ACC112 (cell line): ENCODE results near the gene FIBCD1.

ENCODE experiments used
- H2AFZ ChIP-seq: fragments of 200-600 bp; sonication (generic); one replicate; pipeline ENCODE4 v1.6.0; 2017; ENCODE audit warnings: antibody characterized with exemption, low read length; ENCODE audit not compliant: unreplicated experiment
- H3K27ac ChIP-seq: fragments of 200-600 bp; sonication (generic); 2 replicates; pipeline ENCODE4 v1.5.1; 2014; ENCODE audit warnings: low read depth, mild to moderate bottlenecking, antibody characterized with exemption, low read length, moderate library complexity
- H3K27me3 ChIP-seq: fragments of 200-600 bp; sonication (generic); 2 replicates; pipeline ENCODE4 v1.6.1; 2014; ENCODE audit warnings: mild to moderate bottlenecking, antibody characterized with exemption, low read length, moderate library complexity, mixed read lengths; ENCODE audit not compliant: insufficient read depth
- H3K36me3 ChIP-seq: fragments of 200-600 bp; sonication (generic); 2 replicates; pipeline ENCODE4 v1.6.1; 2016; ENCODE audit warnings: mild to moderate bottlenecking, antibody characterized with exemption, low read length, moderate library complexity, mixed read lengths; ENCODE audit not compliant: insufficient read depth
- H3K4me1 ChIP-seq: fragments of 200-600 bp; sonication (generic); one replicate; pipeline ENCODE4 v1.6.1; 2016; ENCODE audit warnings: low read length, mixed read lengths; ENCODE audit not compliant: insufficient read depth, unreplicated experiment, control insufficient read depth
- H3K4me3 ChIP-seq: fragments of 200-600 bp; sonication (generic); 2 replicates; pipeline ENCODE4 v1.5.1; 2014; ENCODE audit warnings: mild to moderate bottlenecking, low read depth, low read length
- H3K79me2 ChIP-seq: fragments of 200-600 bp; sonication (generic); one replicate; pipeline ENCODE4 v1.6.0; 2016; ENCODE audit warnings: low read length; ENCODE audit not compliant: control insufficient read depth, unreplicated experiment, insufficient read depth

FIBCD1 gene

DNA sequence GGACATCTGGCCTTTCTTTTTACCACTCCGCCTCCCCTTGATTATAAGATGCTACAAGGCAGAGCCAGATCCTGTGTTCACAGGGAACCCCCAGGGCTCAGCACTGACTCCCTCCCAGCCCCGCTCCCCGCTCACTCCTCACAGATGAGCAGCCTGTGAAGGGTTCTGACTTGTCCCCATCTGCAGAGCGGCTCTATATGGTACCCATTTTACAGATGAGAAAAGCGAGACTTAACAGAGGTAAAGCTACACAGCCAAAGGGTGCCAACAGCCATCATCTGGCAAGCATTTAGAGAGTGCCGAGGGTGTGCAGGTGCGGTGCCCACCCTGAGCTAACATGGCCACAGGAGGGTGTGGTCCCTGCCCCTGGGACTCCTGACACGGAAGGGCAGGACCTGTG, 18.8 kb downstream of the FIBCD1 start:
- H3K4me3 ChIP-seq: no peak overlapping the region
- H2AFZ ChIP-seq: no peak overlapping the region
- H3K79me2 ChIP-seq: no peaks in the 10 kb centered on the region
- H3K27ac ChIP-seq: no peak overlapping the region
- 0 out of 2 replicates have a peak, but pooled peaks cover 9% of the 10 kb centered on the region for H3K27me3 ChIP-seq
- H3K4me1 ChIP-seq: no peaks in the 10 kb centered on the region
- H3K36me3 ChIP-seq: no peaks in the 10 kb centered on the region

DNA sequence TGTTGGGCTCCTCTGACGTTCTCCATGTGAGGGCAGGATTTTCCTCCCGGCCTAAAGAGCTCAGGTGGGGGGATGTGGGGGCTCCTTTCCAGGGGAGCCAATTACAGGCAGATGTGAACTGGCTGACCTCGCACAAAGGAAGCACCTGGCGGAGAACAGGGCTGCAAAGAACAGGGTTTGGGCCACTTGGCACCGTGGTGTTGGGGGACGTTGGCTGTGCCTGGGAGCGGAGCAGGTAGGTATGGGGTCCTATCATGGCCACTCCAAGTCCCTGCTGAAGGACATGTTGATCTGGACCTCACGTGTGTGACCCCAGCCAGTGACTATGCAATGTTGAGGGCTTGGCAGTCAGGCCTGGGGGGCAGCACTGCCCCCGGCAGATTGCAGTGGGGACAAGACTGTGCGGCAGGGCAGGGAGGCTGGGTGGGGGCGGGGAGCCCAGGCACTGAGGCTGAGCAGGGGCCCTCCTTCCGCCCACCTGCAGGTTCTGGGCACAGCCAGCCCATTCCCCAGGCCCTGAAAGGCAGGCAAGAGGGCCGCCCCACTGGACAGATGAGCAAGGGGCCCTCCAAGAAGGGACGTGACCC, 19.4 kb downstream of the FIBCD1 start:
- Histone ChIP-seq H3K4me1 (no peaks in the 10 kb centered on the region), H3K36me3 (no peaks in the 10 kb centered on the region), H3K27me3 (0 out of 2 replicates have a peak, but pooled peaks cover 9% of the 10 kb centered on the region), H3K79me2 (no peaks in the 10 kb centered on the region), H2AFZ (no peak overlapping the region), H3K27ac (no peak overlapping the region), H3K4me3 (no peak overlapping the region)

DNA sequence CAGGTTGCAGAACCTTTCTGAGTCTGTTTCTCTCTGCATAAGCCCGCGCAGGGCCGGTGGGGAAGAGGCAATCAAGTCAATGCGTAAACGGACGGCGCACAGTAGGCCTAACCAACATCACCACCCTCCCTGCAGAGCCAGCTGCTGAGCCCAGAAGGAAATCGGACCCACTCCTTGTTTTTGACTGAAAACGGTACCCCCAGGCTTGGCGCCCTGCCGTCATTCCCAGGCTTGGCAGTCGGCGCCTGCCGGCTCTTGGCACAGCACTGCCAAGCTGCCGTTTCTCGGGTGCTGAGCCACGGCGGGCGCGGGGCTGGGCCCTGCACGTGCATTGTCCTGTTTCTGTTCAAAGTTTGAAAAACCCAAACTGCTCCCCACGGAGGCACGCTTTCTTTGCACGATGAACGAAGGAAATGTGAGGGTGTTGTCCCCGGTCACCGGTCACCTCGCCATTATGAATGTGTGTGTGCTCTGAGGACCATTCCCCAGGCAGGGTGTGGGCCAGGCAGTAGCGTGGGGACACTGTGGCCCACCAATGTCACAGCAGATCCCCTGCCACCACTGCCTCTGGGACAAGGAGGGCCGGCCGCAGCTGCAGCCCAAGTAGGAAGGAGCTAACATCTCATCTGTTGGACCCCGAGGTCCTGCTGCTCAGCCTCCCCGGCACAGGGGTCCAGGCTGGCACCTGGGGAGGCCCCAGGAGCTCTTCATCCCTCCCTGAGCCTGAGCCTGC, 20.1 kb downstream of the FIBCD1 start:
- no peaks in the 10 kb centered on the region for H3K4me1 ChIP-seq
- no peaks in the 10 kb centered on the region for H3K36me3 ChIP-seq
- H3K4me3 ChIP-seq: no peak overlapping the region
- no peaks in the 10 kb centered on the region for H3K79me2 ChIP-seq
- H2AFZ ChIP-seq: no peak overlapping the region
- H3K27me3 ChIP-seq: 0 out of 2 replicates have a peak, but pooled peaks cover 9% of the 10 kb centered on the region
- H3K27ac ChIP-seq: no peak overlapping the region

DNA sequence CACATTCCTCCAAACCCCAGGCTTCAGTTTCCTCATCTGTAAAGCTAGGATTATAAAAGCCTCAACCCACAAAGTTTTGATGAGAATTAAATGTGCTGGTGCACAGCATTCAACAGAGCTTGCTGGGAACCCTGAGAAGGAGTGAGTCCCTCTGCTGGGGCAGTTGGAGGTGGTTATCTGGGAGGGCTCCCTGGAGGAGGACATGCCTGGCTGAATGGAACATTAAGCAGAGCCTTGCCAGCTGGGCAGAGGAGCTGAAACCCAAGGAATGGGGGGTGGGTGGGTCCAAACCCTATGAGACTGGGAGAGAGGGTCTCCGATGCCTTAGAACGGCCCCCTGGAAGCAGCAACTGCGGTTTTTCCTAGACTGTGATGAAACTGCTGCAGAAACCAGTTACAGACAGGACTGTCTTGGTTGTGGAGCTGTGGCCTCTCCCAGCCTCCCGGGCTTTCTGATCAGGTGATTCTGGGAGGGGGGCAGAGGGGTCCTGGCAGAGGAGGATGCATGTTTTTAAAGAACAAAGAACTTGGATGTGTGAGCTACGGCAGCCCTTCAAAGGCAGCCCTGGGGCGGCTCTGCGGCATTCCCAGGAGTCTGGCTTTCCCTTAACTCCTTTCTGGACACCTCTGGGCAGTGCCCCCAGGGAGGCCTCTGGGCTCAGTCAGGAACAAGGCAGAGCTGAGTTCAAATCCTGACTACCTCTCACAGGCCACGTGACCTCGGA, 20.8 kb downstream of the FIBCD1 start:
- H3K27ac ChIP-seq: no peak overlapping the region
- H2AFZ ChIP-seq: no peak overlapping the region
- H3K79me2 ChIP-seq: no peaks in the 10 kb centered on the region
- 0 out of 2 replicates have a peak, but pooled peaks cover 9% of the 10 kb centered on the region for H3K27me3 ChIP-seq
- H3K4me1 ChIP-seq: no peaks in the 10 kb centered on the region
- no peaks in the 10 kb centered on the region for H3K36me3 ChIP-seq
- no peak overlapping the region for H3K4me3 ChIP-seq

DNA sequence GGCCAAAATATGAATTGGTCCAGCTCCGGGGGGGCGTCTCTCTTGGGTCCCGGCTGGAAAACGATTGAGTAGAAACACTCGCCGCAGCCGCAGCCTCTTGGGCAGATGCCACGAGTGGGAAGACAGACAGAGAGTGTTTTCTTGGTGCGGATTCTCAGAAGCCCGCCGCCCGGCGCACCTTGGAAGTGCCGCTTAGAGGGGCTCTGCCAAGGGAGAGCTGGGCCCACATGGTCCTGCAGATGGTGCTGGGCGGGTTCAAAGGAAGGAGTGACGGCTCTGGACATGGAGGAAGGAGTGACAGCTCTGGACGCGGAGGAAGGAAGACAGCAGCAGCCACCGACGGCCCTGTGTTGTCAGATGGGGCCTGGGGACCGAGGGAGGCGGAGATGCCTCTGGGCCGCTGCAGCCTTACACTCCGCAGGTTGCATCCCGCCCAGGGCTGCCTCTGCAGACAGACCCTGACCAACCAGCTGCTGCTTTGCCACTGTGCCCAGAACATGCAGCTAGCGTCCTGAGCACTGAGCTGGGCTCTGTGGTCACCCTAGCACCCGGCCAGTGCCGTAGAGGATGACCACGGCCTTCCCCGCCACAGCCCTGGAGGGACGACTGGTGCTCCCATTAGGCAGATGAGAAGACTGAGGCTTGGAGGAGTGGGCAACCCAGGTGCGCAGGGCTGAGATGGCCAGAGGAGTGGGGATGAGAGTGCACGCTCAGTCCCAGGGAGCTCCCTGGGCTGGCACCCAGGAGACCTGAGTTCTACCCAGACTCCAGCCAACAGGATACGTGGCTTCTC, 21.7 kb downstream of the FIBCD1 start:
- peaks cover 6% of the 10 kb centered on the region for H3K4me1 ChIP-seq
- no peaks in the 10 kb centered on the region for H3K36me3 ChIP-seq
- 0 out of 2 replicates have a peak, but pooled peaks cover 5% of the 10 kb centered on the region for H3K27me3 ChIP-seq
- H2AFZ ChIP-seq: no peak overlapping the region
- no peaks in the 10 kb centered on the region for H3K79me2 ChIP-seq
- no peak overlapping the region for H3K27ac ChIP-seq
- H3K4me3 ChIP-seq: no peak overlapping the region

DNA sequence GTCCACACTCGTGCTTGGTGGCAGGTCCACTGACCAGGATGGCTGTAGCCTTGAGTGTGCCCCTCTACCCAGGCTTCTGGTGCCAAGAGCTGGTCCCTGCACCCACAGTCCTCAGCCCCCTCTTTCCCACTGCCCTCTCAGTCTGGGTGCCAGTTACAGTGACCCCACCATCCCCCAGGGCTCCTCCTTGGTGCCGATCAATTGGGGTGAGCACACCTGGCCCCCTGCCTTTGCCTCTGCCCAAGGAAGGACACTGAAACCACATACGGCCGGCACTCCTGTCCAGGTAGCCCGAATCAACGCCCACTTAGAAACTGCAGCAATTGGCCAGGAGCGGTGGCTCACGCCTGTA, 24.0 kb downstream of the FIBCD1 start:
- H3K79me2 ChIP-seq: no peaks in the 10 kb centered on the region
- no peak overlapping the region for H3K27ac ChIP-seq
- H3K4me3 ChIP-seq: no peak overlapping the region
- peaks cover 6% of the 10 kb centered on the region for H3K4me1 ChIP-seq
- no peak overlapping the region for H2AFZ ChIP-seq
- no peaks in the 10 kb centered on the region for H3K36me3 ChIP-seq
- 0 out of 2 replicates have a peak, but pooled peaks cover 5% of the 10 kb centered on the region for H3K27me3 ChIP-seq

DNA sequence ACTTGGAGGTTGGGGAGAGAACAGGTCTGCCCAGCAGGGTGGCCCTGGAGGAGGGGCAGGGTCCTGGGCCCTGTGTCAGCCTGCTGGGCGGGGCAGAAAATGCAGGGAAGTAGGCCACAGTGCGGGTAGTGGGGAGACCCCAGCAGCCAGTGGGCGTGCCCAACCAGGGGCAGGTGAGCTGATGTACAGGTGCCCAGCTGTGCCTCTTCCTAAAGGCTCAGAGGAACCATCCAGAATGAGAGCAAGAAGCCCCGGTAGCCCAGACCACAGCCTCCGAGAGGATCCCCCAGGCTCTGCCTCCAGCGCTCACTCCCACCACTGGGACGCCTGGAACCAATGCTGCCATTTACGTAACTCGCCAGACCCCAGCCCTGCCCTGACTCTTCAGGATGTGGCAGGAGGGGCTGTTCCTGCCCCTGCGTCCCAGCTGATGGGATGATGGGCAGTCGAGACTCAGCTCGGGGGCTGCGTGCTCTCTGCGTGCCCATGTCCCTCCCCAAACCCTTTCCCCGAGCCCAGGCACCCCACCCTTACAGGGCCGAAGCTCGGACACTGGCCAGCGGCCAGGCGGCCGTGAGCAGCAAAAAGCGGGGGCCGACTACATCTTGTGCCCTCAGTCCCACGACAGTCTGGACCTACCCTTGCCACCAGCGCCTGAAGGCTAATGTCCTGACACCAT, 24.5 kb downstream of the FIBCD1 start:
- Histone ChIP-seq H3K36me3 (no peaks in the 10 kb centered on the region), H3K27ac (no peak overlapping the region), H3K79me2 (no peaks in the 10 kb centered on the region), H2AFZ (no peak overlapping the region), H3K4me3 (no peak overlapping the region), H3K27me3 (0 out of 2 replicates have a peak, but pooled peaks cover 5% of the 10 kb centered on the region), H3K4me1 (peaks cover 6% of the 10 kb centered on the region)

DNA sequence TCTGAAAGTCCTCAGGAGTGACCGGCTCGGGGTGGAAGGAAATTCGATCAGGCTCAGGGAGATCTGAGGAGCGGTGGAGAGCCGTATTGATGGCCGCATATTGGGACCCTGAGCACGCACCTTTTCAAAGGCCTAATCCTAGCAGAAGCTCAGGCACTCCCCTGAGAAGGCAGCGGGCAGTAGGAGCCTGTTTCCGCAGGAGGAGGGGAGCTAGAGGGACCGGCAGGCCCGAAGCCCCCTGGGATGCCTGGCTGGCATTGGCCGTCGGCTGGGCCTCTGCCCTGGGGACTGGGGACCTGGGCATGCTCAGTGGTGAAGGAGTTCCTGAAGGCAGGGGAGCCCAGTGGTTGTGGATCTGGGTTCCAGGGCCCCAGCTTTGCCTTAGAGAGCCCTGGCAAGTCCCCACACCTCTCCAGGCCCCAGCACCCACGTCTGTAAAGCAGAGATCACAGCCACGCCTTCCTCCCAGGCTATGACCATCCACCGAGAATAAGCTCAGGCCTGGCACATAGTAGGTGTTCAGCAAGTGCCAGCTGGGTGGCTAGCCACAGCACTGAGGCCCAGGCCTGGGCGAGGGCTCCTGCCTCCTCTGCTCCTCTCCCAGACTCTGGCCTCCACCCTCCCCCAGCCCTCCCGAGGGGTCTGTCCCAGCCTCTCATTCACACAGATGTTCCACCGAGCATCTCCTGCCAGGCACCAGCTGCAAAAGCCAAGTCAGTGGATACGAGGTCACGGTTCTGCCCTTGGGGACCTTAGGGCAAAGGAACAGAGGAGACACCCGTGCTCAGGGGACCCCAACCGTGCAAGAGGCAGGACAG, 25.2 kb downstream of the FIBCD1 start:
- Histone ChIP-seq H3K27ac (no peak overlapping the region), H3K4me3 (peak overlapping the region; percentile 53), H2AFZ (peak overlapping the region; percentile 18), H3K36me3 (no peaks in the 10 kb centered on the region), H3K79me2 (no peaks in the 10 kb centered on the region), H3K4me1 (peaks cover 6% of the 10 kb centered on the region), H3K27me3 (0 out of 2 replicates have a peak, but pooled peaks cover 5% of the 10 kb centered on the region)

DNA sequence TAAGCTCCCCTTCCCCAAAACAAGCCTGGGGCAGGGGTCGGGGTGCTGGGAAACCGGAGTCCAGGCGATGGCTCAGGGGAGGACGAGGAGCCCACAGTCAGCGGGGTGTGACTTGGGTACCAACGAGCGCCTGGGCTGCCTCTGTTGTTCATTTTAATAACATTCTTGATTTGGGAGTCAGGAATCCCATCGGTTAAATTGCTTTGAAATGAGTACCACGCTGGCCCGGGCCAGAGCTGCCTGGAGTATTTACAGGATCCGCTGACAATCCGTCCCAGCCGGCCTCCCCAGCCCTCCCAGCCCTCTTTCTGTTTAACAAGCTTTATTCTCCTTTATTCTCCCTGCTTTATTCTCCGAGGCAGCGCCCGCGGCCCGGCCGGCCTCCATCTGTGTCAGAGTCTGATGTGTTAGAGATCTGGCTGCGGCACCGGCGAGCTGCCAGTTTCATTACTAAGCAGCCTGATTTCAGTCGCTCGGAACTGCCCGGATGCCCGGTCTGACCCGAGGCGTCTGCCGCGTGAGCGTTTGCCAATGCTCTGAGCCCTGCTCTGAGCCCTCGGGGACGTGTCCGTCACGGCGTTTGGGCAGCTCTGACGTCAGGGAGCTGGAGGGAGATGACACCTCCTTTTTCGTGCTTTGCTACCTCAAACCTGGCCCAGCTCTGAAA, 26.0 kb downstream of the FIBCD1 start:
- Histone ChIP-seq H3K36me3 (no peaks in the 10 kb centered on the region), H3K4me1 (peaks cover 6% of the 10 kb centered on the region), H3K4me3 (peak overlapping the region; percentile 53), H2AFZ (peak overlapping the region; percentile 42), H3K79me2 (no peaks in the 10 kb centered on the region), H3K27ac (no peak overlapping the region; the same call in 1 of the 2 replicates), H3K27me3 (0 out of 2 replicates have a peak, but pooled peaks cover under 1% of the 10 kb centered on the region)
